ENCODE measurements around the gene MTMR3.
A peak's percentile ranks its signal among the peaks of the same experiment; 100 is the strongest.

The MTMR3 gene

DNA sequence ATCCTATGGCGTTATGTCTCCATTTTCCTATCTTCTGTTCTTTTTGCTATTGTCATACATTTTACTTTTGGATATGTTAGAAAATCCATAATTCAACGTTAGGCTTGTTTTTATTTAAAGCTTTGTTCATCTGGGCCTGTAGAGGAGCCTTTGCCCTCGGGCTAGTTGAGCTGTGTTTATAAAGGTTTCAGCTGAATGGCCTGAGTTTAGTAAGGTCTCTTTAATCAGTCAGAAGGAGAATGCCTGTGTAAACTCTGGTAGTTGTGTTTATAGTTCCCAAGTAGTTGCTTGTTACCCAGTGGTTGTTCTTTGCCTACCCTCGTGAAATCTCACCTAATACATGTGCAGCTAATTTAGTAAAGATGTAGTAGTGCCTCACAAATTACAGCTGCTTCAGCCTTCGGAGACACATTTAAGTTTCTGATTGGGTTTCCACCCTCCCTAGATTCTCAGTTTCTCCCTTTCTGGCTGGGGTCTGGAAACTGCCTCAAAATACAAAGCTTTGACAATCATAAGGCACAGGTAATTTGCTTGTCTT is 33.1 kb downstream of the MTMR3 start:
- DNase-seq = no peak

- no peak for DNase-seq
These were observed 34.3 kb downstream of the MTMR3 start for GRCh38 chr22:29917052-29917902.

DNA sequence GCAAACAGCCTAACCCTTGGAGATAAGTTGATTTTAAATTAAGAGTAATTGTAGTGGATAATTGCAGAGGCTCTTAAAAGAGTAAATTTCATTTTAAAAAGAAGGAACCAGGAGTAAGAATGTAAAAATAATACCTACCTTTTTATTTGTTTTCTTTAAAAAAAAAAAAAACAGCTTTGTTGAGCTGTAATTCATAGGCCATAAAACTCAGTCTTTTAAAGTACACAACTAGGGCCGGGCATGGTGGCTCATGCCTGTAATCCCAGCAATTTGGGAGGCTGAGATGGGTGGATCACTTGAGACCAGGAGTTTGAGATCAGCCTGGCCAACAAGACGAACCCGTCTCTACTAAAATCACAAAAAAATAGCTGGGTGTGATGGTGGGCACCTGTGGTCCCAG is 42.4 kb downstream of the MTMR3 start:
- DNase-seq = no peak

DNA sequence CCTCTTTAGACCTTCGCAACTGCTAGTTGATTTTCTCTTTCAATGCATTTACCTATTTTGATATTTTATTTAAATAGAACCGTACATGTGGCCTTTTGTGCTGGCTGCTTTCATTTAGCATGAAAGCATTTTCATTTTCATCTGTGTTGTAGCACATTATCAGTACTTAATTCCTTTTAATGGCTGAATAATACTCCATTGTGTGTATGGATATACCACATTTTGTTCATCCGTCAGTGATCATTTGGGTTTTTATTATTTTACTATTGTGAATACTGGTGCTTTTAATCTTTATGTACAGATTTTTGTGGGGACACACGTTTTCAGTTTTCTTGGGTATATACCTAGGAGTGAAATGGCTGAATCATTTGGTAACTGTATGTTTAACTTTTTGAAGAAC is 43.1 kb downstream of the MTMR3 start:
- no peak for DNase-seq

DNA sequence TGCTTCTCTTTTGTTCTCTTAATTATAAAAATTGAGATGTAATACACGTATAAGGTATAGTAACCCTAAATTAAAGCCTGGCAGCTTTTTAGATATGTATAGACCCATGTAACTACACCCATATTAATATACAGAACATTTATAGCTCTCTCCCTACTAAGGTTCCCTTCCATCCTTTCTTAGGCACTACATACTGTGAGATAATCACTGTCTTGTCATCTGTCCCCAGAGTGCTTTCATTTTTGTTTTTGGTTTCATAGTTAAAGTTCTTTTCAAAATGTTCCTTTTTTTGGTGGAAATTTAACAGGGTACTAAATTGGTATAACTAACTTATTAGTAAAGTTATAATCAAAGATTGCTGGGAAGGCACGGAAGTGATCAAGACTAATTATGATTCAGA is 49.2 kb downstream of the MTMR3 start:
- DNase-seq = no peak

DNA sequence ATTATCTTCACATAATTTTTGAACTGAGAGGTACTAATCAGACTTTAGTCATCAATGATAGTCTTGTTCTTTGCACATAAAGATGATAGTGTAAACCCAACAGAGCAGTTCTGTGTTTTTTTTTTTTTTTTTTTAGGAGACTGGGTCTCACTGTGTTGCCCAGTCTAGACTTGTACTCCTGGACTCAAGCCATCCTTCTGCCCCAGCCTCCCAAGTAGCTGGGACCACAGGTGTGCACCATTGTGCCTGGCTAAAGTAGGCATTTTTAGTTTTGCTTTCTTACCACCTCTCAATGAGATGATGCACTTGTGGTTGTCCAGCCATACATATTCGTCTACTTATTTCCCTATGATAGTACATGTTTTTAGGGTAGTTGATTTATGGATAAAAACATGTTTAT is 50.6 kb downstream of the MTMR3 start:
- DNase-seq = no peak

- DNase-seq = no peak
These were observed 51.6 kb downstream of the MTMR3 start for GRCh38 chr22:29934596-29934995.

- DNase-seq = no peak
These were observed 53.2 kb downstream of the MTMR3 start for GRCh38 chr22:29936186-29936585.

DNA sequence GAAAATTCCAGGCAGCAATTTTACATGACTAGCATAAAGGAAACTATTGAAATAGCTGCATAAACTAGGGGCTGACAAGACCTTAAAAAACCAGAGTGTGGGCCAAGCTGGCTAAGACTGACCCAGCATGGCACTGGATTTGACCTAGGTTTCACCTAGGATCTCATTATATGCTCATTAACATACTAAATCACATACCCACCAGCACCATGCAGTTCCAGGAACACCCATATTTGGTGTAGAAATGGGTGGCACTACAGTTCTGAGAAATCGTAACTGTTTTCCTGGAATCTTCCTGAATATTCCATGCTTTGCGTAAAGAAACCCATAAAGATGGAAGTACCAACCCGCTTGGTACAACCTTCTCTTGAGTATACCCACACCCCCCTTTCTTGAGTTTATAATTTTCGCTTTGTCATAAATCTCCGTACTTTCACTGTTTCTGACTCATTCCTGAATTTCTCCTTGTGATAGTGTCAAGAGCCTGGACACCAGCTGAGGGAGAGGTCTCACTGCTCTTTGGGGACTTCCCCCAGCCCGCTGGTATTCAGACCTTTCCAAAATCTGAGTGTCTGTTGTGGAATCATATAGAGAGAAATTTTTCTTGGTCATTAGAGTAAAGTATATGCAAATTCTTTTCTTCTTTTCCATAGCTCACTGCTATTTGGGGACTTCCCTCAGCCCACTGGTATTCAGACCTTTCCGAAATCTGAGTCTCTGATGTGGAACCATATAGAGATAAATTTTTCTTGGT is 55.1 kb downstream of the MTMR3 start:
- DNase-seq = peak in 1 of 5 experiments; percentile 13

DNA sequence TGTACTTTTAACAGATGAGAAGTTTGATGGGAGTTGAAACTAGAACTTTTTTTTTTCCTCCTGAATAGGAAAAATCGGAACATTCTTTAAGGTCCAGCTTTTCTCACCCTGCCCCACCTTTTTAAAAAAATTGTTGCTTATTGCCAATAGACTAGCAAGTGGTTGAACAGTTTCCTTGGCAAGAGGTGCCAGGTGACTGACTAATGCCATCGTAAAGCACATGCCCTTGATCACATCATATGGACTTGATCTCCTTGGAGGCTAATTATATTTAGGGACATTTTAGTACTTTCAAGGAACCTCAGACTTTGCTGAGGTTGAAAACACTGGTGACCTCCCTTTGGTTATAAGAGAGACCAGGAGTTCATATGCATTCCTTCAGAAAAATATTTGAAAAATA is 57.6 kb downstream of the MTMR3 start:
- no peak for DNase-seq

- DNase-seq = no peak
These were observed 61.4 kb downstream of the MTMR3 start for GRCh38 chr22:29944339-29944738.

- DNase-seq = no peak
These were observed 62.5 kb downstream of the MTMR3 start for GRCh38 chr22:29945435-29945834.

DNA sequence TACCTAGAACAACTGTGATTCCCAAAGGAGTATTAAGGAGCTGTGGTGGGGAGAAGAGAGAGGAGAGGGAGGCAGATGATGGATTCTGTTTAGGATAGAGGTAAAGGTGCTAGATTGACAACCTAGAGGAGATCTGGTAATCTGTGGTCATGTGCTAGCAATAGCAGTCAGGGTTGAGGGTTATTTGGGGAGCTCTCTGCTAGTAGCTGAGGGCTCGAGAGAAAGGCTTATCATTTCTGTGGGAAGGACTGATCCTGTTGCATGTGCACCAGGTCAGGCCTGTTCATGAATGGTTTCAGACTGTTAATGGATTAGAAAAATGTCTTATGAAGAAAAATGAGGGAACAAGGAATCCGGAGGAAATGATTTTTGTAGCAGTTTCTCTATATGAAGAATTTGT is 63.2 kb downstream of the MTMR3 start:
- no peak for DNase-seq

DNA sequence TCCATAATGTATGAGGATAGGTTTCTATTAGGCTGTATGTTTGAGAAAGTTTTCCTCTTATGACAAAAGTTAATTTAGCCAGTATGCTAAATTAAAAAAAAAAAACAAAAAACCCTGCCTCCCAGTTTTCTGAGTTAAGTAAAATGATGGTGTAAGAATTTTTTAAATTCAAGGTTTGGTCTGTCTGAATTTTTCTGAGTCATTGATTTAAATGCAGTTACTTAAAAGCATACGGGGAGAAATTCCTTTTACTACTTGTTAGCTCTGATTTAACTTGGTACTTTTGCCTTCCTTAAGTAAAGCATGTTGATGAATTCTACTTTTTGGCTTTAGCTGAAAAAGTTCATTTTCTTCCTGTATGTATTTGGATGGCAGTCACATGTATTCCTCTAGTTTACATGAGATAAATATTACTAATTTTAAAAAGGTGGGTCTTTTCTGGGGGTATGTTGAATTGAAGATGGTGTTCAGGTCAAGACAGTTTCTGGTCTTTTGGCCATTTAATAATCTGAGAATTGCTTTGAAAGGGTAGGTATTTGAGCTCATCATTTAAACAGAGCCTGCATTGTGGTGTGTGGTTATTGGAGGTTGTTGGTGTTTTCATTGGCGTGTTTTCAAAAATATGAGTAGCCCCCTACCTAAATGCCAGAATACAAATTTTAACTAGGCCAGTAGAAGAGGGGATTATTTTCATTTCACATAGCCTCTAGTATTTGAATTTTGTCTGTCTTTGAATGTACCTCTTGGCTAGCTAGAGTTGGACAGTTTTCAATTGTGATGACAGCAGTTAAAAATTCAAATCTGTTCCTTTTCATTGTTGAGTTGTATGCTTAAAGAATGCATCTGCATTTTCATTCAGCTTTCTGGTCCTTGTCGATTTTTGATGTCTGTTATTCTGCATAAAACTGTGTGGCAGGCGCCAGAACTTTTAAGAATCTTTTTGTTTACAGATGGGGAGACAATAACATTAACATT is 64.7 kb downstream of the MTMR3 start:
- no peak for DNase-seq

DNA sequence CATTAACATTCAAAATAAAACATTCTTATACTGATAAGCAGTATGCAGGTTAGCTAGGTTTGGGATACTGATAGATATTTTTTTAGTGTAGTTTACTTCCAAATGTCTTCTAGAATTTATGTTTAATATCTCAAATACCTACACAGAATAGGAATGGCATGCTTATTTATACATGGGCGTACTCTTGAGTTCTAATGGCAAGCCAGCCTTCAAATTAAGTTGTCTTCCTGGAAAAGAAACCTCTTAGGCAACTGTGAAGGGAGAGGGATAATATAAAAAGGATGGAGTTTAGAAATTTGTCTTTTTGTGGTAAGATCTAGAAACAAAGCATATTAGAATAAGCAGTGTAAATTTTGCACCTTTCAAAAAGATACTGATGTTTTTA is 65.4 kb downstream of the MTMR3 start:
- DNase-seq = no peak

DNA sequence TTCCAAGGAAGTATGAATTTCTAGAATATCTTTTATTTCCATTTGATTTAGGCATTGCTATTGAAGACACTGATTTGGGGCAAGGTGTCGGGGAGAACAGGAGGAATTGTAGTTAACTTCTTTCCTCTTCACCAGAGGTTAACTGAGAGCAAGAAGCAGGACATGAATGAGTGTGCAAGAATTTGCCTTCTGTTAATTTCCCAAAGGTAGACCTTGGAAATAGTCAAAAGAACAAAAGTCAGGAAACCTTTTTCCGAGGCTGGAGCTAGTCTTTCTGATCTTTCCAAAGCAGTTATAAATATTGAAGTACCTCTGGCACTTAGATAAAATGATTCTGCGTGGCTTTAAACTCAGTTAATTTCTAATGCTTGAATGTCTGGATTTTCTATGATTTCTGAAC is 66.9 kb downstream of the MTMR3 start:
- no peak for DNase-seq

- no peak for DNase-seq
These were observed 68.9 kb downstream of the MTMR3 start for GRCh38 chr22:29951791-29952413.

GRCh38 chr22:29954203-29954855 is 71.4 kb downstream of the MTMR3 start:
- DNase-seq = no peak

- DNase-seq = no peak
These were observed 73.7 kb downstream of the MTMR3 start for GRCh38 chr22:29956680-29957079.

- DNase-seq = no peak
These were observed 75.2 kb downstream of the MTMR3 start for GRCh38 chr22:29958170-29958569.

DNA sequence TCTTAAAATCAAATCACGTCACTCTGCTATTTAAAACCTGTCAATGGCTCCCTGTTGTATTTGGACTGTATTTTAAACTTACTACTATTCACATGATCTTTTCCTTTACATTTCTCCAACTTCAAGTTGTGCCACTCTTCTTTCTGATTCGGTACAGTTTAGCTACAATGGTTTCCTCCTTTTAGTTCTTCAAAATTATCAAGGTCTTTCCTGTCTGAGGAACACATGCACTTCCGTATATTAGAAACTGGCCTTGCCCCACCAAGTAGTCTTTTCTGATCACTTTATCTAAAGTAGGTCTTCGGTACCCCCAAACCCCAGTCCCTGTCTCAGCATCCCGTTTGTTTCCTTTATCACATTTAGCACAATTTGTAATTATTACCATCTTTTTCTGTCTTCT is 81.8 kb downstream of the MTMR3 start:
- DNase-seq = no peak

- DNase-seq = no peak
These were observed 84.5 kb downstream of the MTMR3 start for GRCh38 chr22:29967461-29967860.

Measured in T-helper 2 cell (primary cell).